ENCODE data around the gene CEACAM16.

CEACAM16 gene

GRCh38 chr19:44748426-44749254, 49.7 kb downstream of the CEACAM16 start, which contains the start of gene BCL3:
Gene BCL3, plus strand, starts transcription at chr19:44748708. Its CDS starts 83 bp downstream, at chr19:44748791.
- peak; percentile 75 for DNase-seq

GRCh38 chr19:44749292-44749691, 50.3 kb downstream of the CEACAM16 start:
- no peak for DNase-seq

- no peak for DNase-seq
These were observed 51.0 kb downstream of the CEACAM16 start for GRCh38 chr19:44749994-44750393.

GRCh38 chr19:44752123-44752815, 53.3 kb downstream of the CEACAM16 start:
- DNase-seq: no peak

GRCh38 chr19:44752816-44753625, 54.1 kb downstream of the CEACAM16 start:
- DNase-seq: peak; percentile 96

GRCh38 chr19:44753626-44753931, 54.6 kb downstream of the CEACAM16 start:
- no peak for DNase-seq

GRCh38 chr19:44753932-44754749, 55.2 kb downstream of the CEACAM16 start:
- peak; percentile 91 for DNase-seq

- DNase-seq: no peak
These were observed 55.8 kb downstream of the CEACAM16 start for GRCh38 chr19:44754750-44755080.

GRCh38 chr19:44755219-44755618, 56.3 kb downstream of the CEACAM16 start:
- no peak for DNase-seq

- no peak for DNase-seq
These were observed 57.2 kb downstream of the CEACAM16 start for GRCh38 chr19:44756089-44756562.

GRCh38 chr19:44757057-44757734, 58.2 kb downstream of the CEACAM16 start:
- DNase-seq: no peak

- no peak for DNase-seq
These were observed 59.0 kb downstream of the CEACAM16 start for GRCh38 chr19:44757735-44758505.

GRCh38 chr19:44758596-44758995, 59.6 kb downstream of the CEACAM16 start:
- no peak for DNase-seq

- no peak for DNase-seq
These were observed 60.3 kb downstream of the CEACAM16 start for GRCh38 chr19:44759083-44759804.
